Omental fat pad (tissue), 4 donors: Measurements from ENCODE around the gene TPRA1. TPM values are rescaled to one million over a fixed set of nuclear protein-coding genes. Genes with fewer than 3 reads are reported as not detected.

ENCODE experiments used
- ATAC-seq: fragments of 150-250 bp; one replicate; pipeline ENCODE4 v1.9.1; 2016; ENCODE audit warnings: mild to moderate bottlenecking, moderate library complexity; ENCODE audit not compliant: low FRiP score
- DNase-seq: peaks from one replicate; pipeline ENCODE4 v3.0.0-alpha.2; 2019; ENCODE audit warnings: low spot score
- CTCF ChIP-seq, 3 donors: fragments of 450-650 bp; IDR thresholded peaks; one replicate each; pipeline ENCODE4 v1.5.1; 2016 to 2017; ENCODE audit warnings: antibody characterized with exemption in 3 of 3, mild to moderate bottlenecking in 3 of 3, moderate library complexity in 2 of 3
- total RNA-seq, 4 donors: library from RNA; depleted of rRNA; stranded (reverse); fragments of >200 nt; gene quantifications; one replicate each; pipeline ENCODE4 v1.1.0, GENCODE V29; 2016

Gene TPRA1
- total RNA-seq, 4 donors from 2014 or later: 31.4 to 39.0 (median 33.5) TPM

DNA sequence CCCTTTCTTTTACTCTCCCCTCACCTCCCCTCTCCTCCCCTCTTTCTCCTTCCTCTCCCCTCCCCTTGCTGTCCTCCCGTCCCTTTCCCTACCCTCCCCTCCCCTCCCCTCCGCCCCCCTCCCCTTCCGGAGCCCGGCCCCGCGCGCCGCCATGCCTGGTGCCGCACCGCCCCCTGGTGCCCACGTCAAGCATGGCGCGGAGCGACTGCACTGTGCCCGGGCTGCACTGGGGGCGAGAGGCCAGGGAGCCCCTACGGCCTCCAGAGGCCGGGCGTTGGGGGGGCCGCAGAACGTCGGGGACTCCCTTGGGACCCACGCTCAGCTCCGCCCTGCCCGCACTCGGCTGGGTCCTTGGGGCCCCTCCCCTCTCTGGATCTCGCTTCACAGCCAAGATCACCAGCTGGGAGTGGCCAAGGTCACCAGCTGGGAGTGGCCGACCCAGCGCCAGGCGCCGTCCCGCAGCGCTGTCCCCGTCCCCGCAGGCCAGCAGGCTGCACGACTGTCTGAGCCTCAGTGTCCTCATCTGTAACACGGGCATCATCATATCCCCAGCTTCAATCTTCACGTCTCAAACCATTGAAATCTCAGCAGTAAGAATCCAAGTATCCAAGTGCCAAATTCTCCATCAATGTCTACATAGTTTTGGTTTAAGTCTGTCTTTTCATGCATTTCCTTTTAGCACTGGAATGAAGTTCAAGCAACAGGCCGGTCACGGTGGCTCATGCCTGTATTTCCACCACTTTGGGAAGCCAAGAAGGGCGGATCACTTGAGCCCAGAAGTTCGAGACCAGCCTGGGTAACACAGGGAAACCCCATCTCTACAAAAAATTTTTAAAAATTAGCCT lies 42.5 kb downstream of the TPRA1 start:
- DNase-seq: peak; percentile 77
- ATAC-seq: peak; percentile 82
- TF ChIP-seq CTCF (IDR thresholded peaks at IDR 0.05): no peak

- TF ChIP-seq CTCF (IDR thresholded peaks at IDR 0.05): no peak
Observed at GRCh38 chr3:127546970-127547733, 43.4 kb downstream of the TPRA1 start.

DNA sequence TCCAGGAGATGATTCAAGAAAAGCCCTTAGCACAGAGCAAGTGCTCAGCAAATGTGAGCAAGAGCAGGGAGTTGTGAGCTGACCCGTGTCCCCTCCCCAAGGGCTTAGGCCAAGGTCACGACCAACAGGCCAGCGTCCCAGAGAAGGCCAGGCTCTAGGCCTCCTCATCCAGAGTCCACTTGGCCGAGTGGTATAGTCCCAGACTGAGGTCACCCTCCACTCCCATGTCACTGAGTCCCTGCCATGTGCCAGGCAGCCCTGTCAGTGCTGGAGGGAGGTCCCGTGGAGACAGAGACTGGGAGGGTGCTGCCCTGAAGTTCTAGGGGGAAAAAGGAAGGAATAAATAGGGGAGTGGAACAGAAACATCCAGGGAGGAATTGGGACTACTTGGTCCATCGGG lies 44.0 kb downstream of the TPRA1 start:
- ATAC-seq (no peak), DNase-seq (no peak)
- TF ChIP-seq CTCF (IDR thresholded peaks at IDR 0.05): no peak

More at GRCh38 chr3:127546970-127547733, 43.4 kb downstream of the TPRA1 start:
- ATAC-seq: no peak
- no peak for DNase-seq

GRCh38 chr3:127545711-127546457 lies 44.6 kb downstream of the TPRA1 start:
- ATAC-seq (no peak), DNase-seq (no peak)
- no peak for TF ChIP-seq CTCF (IDR thresholded peaks at IDR 0.05)

DNA sequence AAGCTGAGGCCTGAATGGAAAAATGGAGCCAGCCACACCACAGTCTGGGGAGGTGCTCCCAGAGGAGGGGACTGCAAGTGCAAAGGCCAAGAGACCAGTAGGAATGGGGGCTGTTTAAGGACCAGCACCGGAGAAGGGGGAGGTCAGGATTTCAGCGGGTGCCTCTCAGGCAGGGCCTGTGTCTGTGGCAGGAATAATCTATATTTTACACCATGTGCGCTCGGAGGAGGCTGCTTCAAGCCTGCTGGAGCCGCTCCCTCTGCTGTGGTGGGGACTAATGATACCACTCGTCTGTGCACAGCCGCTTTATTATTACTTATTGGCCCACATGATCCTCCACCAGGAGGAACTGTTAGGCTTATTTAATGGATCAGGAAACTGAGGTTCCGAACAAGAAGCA lies 45.3 kb downstream of the TPRA1 start:
- DNase-seq: no peak
- no peak for ATAC-seq
- no peak for TF ChIP-seq CTCF (IDR thresholded peaks at IDR 0.05)

DNA sequence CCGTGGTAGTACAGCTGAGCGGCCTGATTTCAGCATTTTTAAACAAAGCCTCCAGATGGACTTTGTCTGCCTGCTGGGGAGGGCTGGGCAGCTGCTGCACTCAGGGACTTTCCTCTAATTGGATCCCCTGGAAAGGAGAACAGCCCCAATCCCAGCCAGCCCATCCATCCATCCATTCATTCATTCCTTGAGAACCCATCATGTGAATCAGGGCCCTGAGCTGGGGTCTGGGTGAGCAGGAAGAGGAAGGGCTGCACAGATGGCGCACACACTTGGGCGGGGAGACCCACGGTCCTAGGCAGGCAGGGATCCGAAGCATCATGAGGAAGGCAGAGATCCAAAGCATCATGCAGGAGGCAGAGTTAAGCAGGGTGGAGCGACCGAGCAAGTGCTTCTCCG lies 45.7 kb downstream of the TPRA1 start:
- ATAC-seq: no peak
- DNase-seq: no peak
- TF ChIP-seq CTCF (IDR thresholded peaks at IDR 0.05): no peak
